Karpas-422 (cell line): ENCODE measurements around the gene CMTM8. TPM values are rescaled to one million over a fixed set of nuclear protein-coding genes. Genes with fewer than 3 reads are reported as not detected.

Experiments
- DNase-seq: peaks from one replicate; pipeline ENCODE4 v3.0.0-alpha.2; 2015
- H2AFZ ChIP-seq: fragments of 200-600 bp; sonication (generic); 2 replicates; pipeline ENCODE4 v1.6.1; 2014; ENCODE audit warnings: antibody characterized with exemption, low read length, mixed read lengths
- H3K27ac ChIP-seq: fragments of 200-600 bp; sonication (generic); 2 replicates; pipeline ENCODE4 v1.5.1; 2014; ENCODE audit warnings: mild to moderate bottlenecking, low read length, moderate library complexity
- H3K27me3 ChIP-seq: fragments of 200-600 bp; sonication (generic); 2 replicates; pipeline ENCODE4 v1.6.1; 2014; ENCODE audit warnings: low read length, mixed read lengths
- H3K36me3 ChIP-seq: fragments of 200-600 bp; sonication (generic); 2 replicates; pipeline ENCODE4 v1.6.1; 2014; ENCODE audit warnings: low read length, mixed read lengths; ENCODE audit not compliant: insufficient read depth
- H3K4me1 ChIP-seq: fragments of 200-600 bp; sonication (generic); 2 replicates; pipeline ENCODE4 v1.6.1; 2014; ENCODE audit warnings: mild to moderate bottlenecking, low read length, mixed read lengths
- H3K4me2 ChIP-seq: fragments of 200-600 bp; sonication (generic); 2 replicates; pipeline ENCODE4 v1.6.1; 2014; ENCODE audit warnings: low read length, low read depth, mild to moderate bottlenecking; ENCODE audit not compliant: poor library complexity, severe bottlenecking
- H3K4me3 ChIP-seq: fragments of 200-600 bp; sonication (generic); 2 replicates; pipeline ENCODE4 v1.5.1; 2014; ENCODE audit warnings: mild to moderate bottlenecking, antibody characterized with exemption, low read length, mixed read lengths
- H3K79me2 ChIP-seq: fragments of 200-600 bp; sonication (generic); 2 replicates; pipeline ENCODE4 v1.6.1; 2014; ENCODE audit warnings: mild to moderate bottlenecking, low read length, mixed read lengths
- H3K9ac ChIP-seq: fragments of 200-600 bp; sonication (generic); 2 replicates; pipeline ENCODE4 v1.6.0; 2014; ENCODE audit warnings: low read length
- H3K9me2 ChIP-seq: fragments of 200-600 bp; sonication (generic), shearing (Covaris generic); replicated peaks from 2 replicates; pipeline ENCODE4 v1.6.0; 2014; ENCODE audit warnings: mild to moderate bottlenecking, low read length, moderate library complexity; ENCODE audit not compliant: insufficient read depth
- H3K9me3 ChIP-seq: fragments of 300-700, 200-600 bp; sonication (generic); 2 replicates; pipeline ENCODE4 v1.6.1; 2014; ENCODE audit warnings: low read length, mixed read lengths
- H4K20me1 ChIP-seq: fragments of 200-600 bp; sonication (generic); 2 replicates; pipeline ENCODE4 v1.6.1; 2014; ENCODE audit warnings: mild to moderate bottlenecking, antibody characterized with exemption, low read length, low read depth; ENCODE audit not compliant: insufficient read depth
- total RNA-seq: library from RNA; depleted of rRNA; stranded (reverse); fragments of >200 nt; shearing (Covaris generic); gene quantifications from 2 replicates; pipeline ENCODE4 v1.2.3, GENCODE V29; 2014; ENCODE audit warnings: low replicate concordance

The CMTM8 gene
- total RNA-seq, 1 experiment from 2014 or later: 0.19 TPM

- Histone ChIP-seq H3K4me3 (no peak overlapping the region), H4K20me1 (no peaks in the 10 kb centered on the region), H3K36me3 (no peaks in the 10 kb centered on the region), H3K4me2 (no peak overlapping the region), H3K4me1 (no peaks in the 10 kb centered on the region), H3K27me3 (no peaks in the 10 kb centered on the region), H3K9me3 (no peaks in the 10 kb centered on the region), H3K9me2 (no peaks in the 10 kb centered on the region), H2AFZ (no peak overlapping the region), H3K9ac (no peak overlapping the region), H3K79me2 (no peaks in the 10 kb centered on the region), H3K27ac (no peak overlapping the region)
- DNase-seq: no peak
Measured at GRCh38 chr3:32200490-32200889, 38.0 kb upstream of the CMTM8 start.

GRCh38 chr3:32200992-32201758 is 37.3 kb upstream of the CMTM8 start:
- H3K79me2 ChIP-seq: no peaks in the 10 kb centered on the region
- H3K9me3 ChIP-seq: no peaks in the 10 kb centered on the region
- no peak overlapping the region for H2AFZ ChIP-seq
- no peaks in the 10 kb centered on the region for H3K9me2 ChIP-seq
- no peak for DNase-seq
- no peaks in the 10 kb centered on the region for H3K36me3 ChIP-seq
- no peak overlapping the region for H3K4me3 ChIP-seq
- H3K4me2 ChIP-seq: no peak overlapping the region
- H3K27ac ChIP-seq: no peak overlapping the region
- H3K9ac ChIP-seq: no peak overlapping the region
- no peaks in the 10 kb centered on the region for H3K27me3 ChIP-seq
- H4K20me1 ChIP-seq: no peaks in the 10 kb centered on the region
- H3K4me1 ChIP-seq: no peaks in the 10 kb centered on the region

GRCh38 chr3:32202496-32202895 is 36.0 kb upstream of the CMTM8 start:
- Histone ChIP-seq H3K36me3 (no peaks in the 10 kb centered on the region), H4K20me1 (0 out of 2 replicates have a peak, but pooled peaks cover 3% of the 10 kb centered on the region), H3K4me1 (no peaks in the 10 kb centered on the region), H3K9ac (no peak overlapping the region), H3K9me2 (no peaks in the 10 kb centered on the region), H3K9me3 (no peaks in the 10 kb centered on the region), H2AFZ (no peak overlapping the region), H3K4me3 (no peak overlapping the region), H3K27ac (no peak overlapping the region), H3K27me3 (no peaks in the 10 kb centered on the region), H3K4me2 (no peak overlapping the region), H3K79me2 (no peaks in the 10 kb centered on the region)
- no peak for DNase-seq

- no peaks in the 10 kb centered on the region for H3K4me1 ChIP-seq
- no peaks in the 10 kb centered on the region for H3K79me2 ChIP-seq
- H2AFZ ChIP-seq: no peak overlapping the region
Measured at GRCh38 chr3:32203854-32204253, 34.6 kb upstream of the CMTM8 start.

GRCh38 chr3:32208447-32208846 is 30.0 kb upstream of the CMTM8 start:
- no peak overlapping the region for H2AFZ ChIP-seq
- H3K27ac ChIP-seq: no peak overlapping the region
- no peaks in the 10 kb centered on the region for H3K9me3 ChIP-seq

More at GRCh38 chr3:32203854-32204253, 34.6 kb upstream of the CMTM8 start:
- Histone ChIP-seq H3K4me2 (no peak overlapping the region), H3K27ac (no peak overlapping the region), H3K4me3 (no peak overlapping the region), H3K9me3 (no peaks in the 10 kb centered on the region), H4K20me1 (0 out of 2 replicates have a peak, but pooled peaks cover 3% of the 10 kb centered on the region), H3K9ac (no peak overlapping the region), H3K36me3 (no peaks in the 10 kb centered on the region), H3K27me3 (no peaks in the 10 kb centered on the region), H3K9me2 (no peaks in the 10 kb centered on the region)
- DNase-seq: no peak

GRCh38 chr3:32215185-32215584 is 23.3 kb upstream of the CMTM8 start:
- Histone ChIP-seq H3K36me3 (no peaks in the 10 kb centered on the region), H3K9ac (no peak overlapping the region), H3K9me3 (no peaks in the 10 kb centered on the region), H3K27ac (no peak overlapping the region), H3K27me3 (no peaks in the 10 kb centered on the region), H3K9me2 (no peaks in the 10 kb centered on the region), H3K79me2 (no peaks in the 10 kb centered on the region), H4K20me1 (no peaks in the 10 kb centered on the region), H2AFZ (no peak overlapping the region), H3K4me2 (no peak overlapping the region), H3K4me1 (no peaks in the 10 kb centered on the region; the same call in 1 of the 2 replicates), H3K4me3 (no peak overlapping the region)
- DNase-seq: no peak

More at GRCh38 chr3:32208447-32208846, 30.0 kb upstream of the CMTM8 start:
- Histone ChIP-seq H4K20me1 (0 out of 2 replicates have a peak, but pooled peaks cover 3% of the 10 kb centered on the region), H3K9me2 (no peaks in the 10 kb centered on the region), H3K4me1 (no peaks in the 10 kb centered on the region), H3K79me2 (no peaks in the 10 kb centered on the region), H3K4me2 (no peak overlapping the region), H3K36me3 (no peaks in the 10 kb centered on the region), H3K4me3 (no peak overlapping the region), H3K9ac (no peak overlapping the region), H3K27me3 (no peaks in the 10 kb centered on the region)
- DNase-seq: no peak

GRCh38 chr3:32216172-32216783 is 22.2 kb upstream of the CMTM8 start:
- no peak overlapping the region for H3K4me3 ChIP-seq
- no peaks in the 10 kb centered on the region; the same call in 1 of the 2 replicates for H3K9me2 ChIP-seq
- H3K36me3 ChIP-seq: no peaks in the 10 kb centered on the region
- H3K9ac ChIP-seq: no peak overlapping the region
- H4K20me1 ChIP-seq: no peaks in the 10 kb centered on the region
- no peaks in the 10 kb centered on the region for H3K79me2 ChIP-seq
- H3K27ac ChIP-seq: no peak overlapping the region
- H3K4me2 ChIP-seq: no peak overlapping the region
- H2AFZ ChIP-seq: no peak overlapping the region
- H3K4me1 ChIP-seq: no peaks in the 10 kb centered on the region; the same call in 1 of the 2 replicates
- H3K27me3 ChIP-seq: no peaks in the 10 kb centered on the region
- no peak for DNase-seq
- no peaks in the 10 kb centered on the region for H3K9me3 ChIP-seq

GRCh38 chr3:32217339-32217738 is 21.1 kb upstream of the CMTM8 start:
- Histone ChIP-seq H3K27ac (no peak overlapping the region), H3K4me1 (no peaks in the 10 kb centered on the region; the same call in 1 of the 2 replicates), H3K9ac (no peak overlapping the region), H3K4me2 (no peak overlapping the region), H3K4me3 (no peak overlapping the region), H3K27me3 (no peaks in the 10 kb centered on the region), H2AFZ (no peak overlapping the region), H3K9me2 (no peaks in the 10 kb centered on the region; the same call in 1 of the 2 replicates), H4K20me1 (no peaks in the 10 kb centered on the region), H3K36me3 (no peaks in the 10 kb centered on the region), H3K79me2 (no peaks in the 10 kb centered on the region), H3K9me3 (no peaks in the 10 kb centered on the region)
- no peak for DNase-seq
